ENCODE measurements around the gene DHRS7C.
A peak's percentile ranks its signal among the peaks of the same experiment; 100 is the strongest.

Gene DHRS7C

DNA sequence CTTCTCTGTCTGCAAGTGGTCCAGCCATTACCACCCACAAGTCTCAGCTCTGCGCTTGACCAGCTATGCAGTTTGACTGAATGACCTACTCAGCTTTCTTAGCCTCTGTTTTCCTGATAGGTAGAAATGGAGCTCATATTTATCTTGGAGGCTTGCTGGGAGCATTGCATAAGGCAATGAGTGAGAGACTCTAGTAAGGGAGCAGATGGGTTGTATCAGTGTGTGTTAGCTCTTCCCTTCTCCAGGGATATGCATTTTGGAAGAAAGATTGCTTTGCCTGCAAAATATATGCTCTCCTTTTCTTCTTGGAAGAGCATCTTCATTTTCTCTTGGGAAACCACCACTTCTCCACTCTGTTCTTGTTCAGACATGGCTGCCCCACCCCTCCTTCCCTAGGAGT is 26.1 kb downstream of the DHRS7C start:
- no peak for DNase-seq

DNA sequence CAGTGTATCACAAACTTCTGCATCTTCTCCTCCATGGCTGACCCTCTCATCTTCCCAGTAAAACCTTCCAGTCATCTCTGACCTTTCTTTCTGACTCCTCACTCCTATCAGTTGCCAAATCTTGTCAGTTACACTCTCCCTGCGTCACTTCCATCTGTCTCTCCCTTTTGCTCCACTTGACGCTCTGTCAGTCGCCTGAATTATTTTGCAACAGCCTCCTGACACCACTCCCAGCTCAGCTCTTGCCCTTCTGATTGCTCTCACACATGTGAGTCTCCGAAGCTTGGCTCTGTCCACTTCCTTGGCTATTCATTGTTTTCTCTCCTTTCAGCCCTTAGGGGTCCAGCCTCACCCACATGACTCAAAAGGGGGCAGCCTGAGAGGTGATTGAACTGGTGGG is 27.7 kb downstream of the DHRS7C start:
- DNase-seq = no peak

DNA sequence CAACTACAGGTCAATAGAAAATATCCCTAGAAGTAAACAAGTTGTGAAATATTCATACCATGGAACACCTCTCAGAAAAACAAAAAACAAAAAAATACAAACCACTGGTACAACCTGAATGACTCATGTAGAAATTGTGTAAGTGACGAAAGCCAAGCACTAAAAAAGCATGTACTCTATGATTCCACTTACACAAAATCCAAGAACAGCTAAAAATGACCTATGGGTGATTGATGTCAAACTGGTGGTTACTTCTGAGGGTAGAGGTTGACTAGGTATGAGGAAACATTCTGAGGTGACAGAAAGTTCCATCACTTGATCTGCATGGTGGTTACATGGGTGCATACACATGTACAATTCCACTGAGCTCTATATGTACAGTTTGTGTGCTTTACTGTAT is 31.1 kb downstream of the DHRS7C start:
- no peak for DNase-seq

DNA sequence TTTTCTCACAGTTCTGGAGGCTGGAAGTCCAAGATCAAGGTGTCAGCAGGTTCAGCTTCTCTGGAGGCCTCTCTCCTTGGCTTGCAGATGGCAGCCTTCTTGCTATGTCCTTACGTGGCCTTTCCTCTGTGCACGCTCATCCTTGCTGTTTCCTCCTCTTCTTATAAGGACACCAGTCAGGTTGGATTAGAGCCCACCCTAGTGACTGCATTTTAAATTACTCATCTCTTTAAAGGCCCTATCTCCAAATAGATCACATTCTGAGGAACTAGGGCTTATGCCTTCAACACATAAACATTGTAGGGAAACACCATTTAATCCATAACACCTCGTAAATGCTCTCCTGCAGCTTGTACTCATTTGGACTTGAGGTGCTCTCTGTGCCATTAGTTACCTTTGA is 36.3 kb downstream of the DHRS7C start:
- DNase-seq = no peak

DNA sequence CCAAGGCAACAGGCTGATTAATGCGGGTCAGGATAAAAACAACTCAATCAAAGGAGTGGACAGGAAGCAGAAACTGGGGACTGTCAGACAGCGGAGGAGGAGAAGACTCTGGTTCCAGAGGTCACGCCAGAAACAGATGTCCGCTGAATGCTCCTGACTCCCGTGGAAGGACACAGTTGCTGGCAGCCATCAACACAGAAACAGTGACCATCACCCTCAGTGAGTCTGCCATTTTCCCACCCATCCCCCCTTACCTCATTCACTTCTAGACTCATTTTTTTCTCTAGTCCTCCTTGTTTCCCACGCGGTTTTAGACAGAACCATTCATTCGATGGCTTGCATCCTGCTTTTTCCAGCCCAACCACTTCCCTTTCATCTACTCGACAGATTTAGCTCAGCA is 40.9 kb downstream of the DHRS7C start:
- DNase-seq = no peak

DNA sequence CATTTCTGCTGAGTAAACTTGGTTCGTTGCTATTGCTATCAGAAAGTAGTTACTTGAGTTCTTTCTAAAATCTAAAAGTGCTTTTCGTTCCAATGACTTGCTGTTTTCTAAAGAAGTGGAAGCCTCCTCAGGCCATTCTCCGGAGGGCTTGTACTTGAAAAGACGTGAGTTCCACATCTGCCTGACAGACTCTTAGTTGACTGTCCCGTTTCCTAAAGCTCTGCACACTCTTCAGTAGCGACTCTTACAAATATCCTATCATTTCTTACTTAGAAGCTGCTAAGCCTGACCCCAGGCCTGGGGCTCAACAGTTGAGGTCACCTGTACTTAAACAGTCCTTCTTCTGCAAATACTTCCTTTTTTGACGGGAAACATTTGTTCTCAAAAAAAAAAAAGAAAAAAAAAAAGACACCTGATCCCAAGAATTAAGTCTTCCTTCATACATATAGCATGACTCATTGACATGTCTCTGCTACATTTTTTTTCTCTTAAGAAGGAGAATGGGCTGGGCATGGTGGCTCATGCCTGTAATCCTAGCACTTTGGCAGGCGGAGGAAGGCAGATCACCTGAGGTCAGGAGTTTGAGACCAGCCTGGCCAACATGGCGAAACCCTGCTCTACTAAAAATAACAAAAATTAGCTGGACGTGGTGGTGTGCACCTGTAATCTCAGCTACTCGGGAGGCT is 61.5 kb downstream of the DHRS7C start:
- DNase-seq = peak; percentile 64

DNA sequence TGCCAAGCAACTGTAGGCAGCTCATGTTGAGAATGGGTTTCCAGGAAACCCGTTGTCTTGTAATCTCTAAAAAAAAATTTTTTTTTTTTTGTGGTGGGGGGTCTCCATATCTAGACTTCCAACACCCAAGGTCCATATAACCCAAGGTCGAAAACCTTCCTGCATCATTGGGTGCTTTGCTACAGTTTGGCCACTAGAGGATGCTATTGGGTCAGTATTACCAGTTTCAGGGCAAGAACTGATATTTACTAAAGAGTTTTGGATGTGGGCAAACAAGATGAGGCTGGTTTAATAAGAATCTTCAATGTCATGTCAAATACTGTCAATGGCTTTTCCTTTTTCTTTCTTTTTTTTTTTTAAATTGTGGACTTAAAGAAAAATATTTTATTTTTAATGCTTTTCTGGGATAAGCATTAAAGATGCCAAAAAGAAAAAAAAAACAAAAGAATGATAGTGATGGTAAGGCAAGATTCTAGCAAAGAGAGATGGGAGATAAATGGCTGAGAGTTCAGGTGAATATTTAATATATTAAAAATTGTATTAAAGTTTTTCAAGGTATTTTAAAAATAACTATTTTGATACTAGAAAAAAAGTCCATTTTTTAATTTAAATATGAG is 62.2 kb downstream of the DHRS7C start:
- DNase-seq = peak; percentile 16

DNA sequence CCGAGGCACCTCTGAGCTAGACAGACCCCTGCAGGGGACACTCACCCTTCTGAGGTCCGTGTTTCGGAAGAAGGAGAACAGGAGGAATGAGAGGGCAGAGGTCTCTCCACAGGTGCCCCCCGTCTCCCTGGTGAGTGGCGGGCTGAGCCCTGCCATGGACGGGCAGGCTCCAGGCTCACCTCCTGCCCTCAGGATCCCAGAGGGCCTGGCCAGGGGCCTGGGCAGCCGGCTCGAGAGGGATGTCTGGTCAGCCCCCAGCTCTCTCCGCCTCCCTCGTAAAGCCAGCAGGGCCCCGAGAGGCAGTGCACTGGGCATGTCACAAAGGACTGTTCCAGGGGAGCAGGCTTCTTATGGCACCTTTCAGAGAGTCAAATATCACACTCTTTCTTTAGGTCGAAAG is 62.8 kb downstream of the DHRS7C start:
- DNase-seq = no peak

DNA sequence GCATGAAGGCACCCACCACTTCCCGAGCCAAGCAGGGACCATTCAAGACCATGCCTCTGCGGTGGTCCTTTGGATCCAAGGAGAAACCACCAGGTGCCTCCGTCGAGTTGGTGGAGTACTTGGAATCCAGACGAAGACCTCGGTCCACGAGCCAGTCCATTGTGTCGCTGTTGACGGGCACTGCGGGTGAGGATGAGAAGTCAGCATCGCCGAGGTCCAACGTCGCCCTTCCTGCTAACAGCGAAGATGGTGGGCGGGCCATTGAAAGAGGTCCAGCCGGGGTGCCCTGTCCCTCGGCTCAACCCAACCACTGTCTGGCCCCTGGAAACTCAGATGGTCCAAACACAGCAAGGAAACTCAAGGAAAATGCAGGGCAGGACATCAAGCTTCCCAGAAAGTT is 63.4 kb downstream of the DHRS7C start:
- no peak for DNase-seq

DNA sequence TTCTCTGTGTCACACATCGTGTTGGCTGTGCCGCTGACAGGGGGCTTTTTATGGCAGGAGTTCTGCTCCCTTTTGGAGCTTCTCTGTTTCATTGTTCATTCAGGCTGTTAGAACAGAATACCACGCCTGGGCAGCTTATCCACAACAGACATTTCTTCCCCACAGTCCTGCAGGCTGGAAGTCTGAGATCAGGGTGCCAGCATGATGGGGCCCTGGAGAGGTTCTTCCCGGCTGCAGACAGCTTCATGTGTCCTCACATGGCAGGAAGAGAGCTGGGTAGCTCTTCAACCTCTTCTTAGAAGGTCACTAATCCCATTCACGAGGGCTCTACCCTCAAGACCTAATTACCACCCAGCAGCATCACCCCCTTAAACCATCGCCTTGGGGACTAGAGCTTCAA is 65.1 kb downstream of the DHRS7C start:
- no peak for DNase-seq

DNA sequence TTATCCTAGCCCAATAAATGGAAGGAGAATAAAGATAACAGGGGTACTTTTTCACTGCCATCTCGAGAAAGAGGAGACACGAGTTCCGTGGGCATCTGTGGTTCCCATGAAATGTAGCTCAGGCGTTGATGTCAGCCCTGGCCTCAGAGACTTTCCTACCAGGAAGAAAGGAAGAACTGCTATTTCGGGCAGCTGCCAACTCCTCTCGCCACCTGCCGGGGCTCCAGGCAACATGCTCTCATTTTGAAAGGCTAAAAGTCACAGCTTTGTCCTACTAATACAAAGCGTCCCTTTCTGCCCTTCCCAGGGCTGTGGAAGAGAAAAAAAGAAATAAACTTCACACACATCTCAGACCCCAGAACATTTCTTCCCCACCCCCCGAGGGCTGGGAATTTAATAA is 65.8 kb downstream of the DHRS7C start:
- no peak for DNase-seq
